Memory B cell (primary cell): ENCODE measurements around the gene RAB6C.
"Not testable (repeated sequence)": the region's sequence is repeated elsewhere in the genome, so short reads cannot be mapped to it uniquely, and the experiment has no call there.

Experiments used
- ATAC-seq: fragments of 150-1000 bp; cut with Tn5 transposase; 2 replicates; pipeline ENCODE4 v1.10.0; 2021; ENCODE audit warnings: low read depth, mild to moderate bottlenecking, moderate library complexity
- DNase-seq, 2 donors: peaks; one replicate each; pipeline ENCODE4 v3.0.0; 2022; ENCODE audit warnings: low spot score in 2 of 2
- H3K27ac Mint-ChIP-seq: one replicate; pipeline ENCODE4 v1.8.0; 2022; ENCODE audit warnings: mild to moderate bottlenecking, moderate library complexity, mixed read lengths
- H3K27me3 Mint-ChIP-seq: one replicate; pipeline ENCODE4 v1.8.0; 2022; ENCODE audit warnings: mixed read lengths
- H3K36me3 Mint-ChIP-seq: one replicate; pipeline ENCODE4 v1.8.0; 2022; ENCODE audit warnings: mild to moderate bottlenecking, mixed read lengths
- H3K4me1 Mint-ChIP-seq: one replicate; pipeline ENCODE4 v1.8.0; 2022; ENCODE audit warnings: mixed read lengths
- H3K4me3 Mint-ChIP-seq: one replicate; pipeline ENCODE4 v1.8.0; 2022; ENCODE audit warnings: mild to moderate bottlenecking, moderate library complexity, mixed read lengths
- H3K9me3 Mint-ChIP-seq: one replicate; pipeline ENCODE4 v1.8.0; 2022; ENCODE audit warnings: mixed read lengths

RAB6C gene

DNA sequence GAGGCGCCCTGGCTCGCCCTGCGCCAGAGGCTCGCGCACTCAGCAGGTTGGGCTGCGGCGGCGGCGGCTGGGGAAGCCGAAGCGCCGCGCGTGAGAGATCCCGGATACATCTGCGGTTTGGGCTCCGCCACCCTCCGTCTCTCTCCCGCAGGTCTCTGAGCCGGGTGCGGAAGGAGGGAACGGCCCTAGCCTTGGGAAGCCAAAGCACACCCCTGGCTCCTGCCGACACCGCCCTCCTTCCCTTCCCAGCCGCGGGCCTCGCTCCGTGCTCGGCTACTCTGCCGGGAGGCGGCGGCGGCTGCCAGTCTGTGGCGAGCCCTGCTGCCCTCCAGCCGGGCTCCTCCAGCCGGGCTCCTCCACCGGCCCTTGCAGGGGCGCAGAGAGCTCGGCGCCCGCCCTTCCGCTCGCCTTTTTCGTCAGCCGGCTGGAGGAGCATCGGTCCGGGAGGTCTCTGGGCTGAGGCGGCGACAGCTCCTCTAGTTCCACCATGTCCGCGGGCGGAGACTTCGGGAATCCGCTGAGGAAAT, at the start of gene RAB6C:
TSS of gene RAB6C (plus strand) at position 38 of the 527 bp plus-strand sequence. CDS start at position 488, 450 bp downstream.
- not testable (repeated sequence) for H3K4me1 Mint-ChIP-seq, H3K36me3 Mint-ChIP-seq, H3K9me3 Mint-ChIP-seq
- peak in 1 of 2 donors; percentile 12 for DNase-seq
- Mint-ChIP-seq H3K27ac (peak within 1 kb of the TSS; percentile 18), H3K27me3 (peaks cover 21% of the 10 kb centered on the region), H3K4me3 (peak within 1 kb of the TSS; percentile 76)
- ATAC-seq, result peak; percentile 38

DNA sequence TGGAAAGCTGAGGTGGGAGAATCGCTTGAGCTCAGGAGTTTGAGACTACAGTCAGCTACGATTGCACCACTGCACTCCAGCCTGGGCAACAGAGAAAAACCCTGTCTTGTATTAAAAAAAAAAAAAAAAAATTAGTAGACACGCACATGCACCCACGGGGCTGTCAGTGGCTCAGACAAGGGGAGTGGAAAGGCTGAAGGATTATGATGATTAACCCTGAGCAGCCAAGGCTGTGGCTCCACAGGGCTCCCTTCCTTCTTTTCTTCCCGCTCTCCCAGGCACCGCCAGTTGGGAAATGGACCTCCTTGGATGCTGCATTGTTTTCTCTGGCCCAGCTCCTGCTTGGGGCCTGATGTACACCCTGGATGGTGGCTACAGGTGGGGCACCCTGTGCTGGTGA, 49.0 kb upstream of the RAB6C start:
- DNase-seq, result no peak
- Mint-ChIP-seq H3K27me3 (peaks cover 20% of the 10 kb centered on the region), H3K36me3 (no peaks in the 10 kb centered on the region), H3K9me3 (no peaks in the 10 kb centered on the region), H3K27ac (no peak overlapping the region), H3K4me1 (no peaks in the 10 kb centered on the region), H3K4me3 (no peak overlapping the region)
- ATAC-seq, result no peak

DNA sequence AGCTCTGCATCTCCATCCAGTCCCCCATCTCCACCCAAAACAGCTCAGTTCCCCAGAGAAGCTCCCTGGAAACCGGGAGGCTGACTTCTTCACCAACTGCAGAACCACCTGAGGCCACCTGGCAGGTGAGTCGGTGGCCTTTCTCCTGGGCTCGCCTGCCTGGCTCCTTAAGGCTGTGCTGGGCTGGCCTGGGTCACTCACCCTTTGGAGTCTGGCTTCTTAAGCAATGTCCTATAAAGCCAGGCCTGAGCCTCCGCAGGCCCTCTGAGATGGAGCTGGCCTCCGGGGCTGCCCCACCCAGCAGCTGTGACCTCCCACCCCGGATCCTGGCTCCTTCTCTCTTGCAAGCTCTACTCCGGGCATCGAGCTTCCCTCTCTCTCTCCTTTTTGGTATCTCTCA, 46.1 kb upstream of the RAB6C start:
- not testable (repeated sequence) for H3K27me3 Mint-ChIP-seq, H3K4me3 Mint-ChIP-seq, ATAC-seq, H3K9me3 Mint-ChIP-seq, H3K36me3 Mint-ChIP-seq, H3K4me1 Mint-ChIP-seq, DNase-seq, H3K27ac Mint-ChIP-seq

DNA sequence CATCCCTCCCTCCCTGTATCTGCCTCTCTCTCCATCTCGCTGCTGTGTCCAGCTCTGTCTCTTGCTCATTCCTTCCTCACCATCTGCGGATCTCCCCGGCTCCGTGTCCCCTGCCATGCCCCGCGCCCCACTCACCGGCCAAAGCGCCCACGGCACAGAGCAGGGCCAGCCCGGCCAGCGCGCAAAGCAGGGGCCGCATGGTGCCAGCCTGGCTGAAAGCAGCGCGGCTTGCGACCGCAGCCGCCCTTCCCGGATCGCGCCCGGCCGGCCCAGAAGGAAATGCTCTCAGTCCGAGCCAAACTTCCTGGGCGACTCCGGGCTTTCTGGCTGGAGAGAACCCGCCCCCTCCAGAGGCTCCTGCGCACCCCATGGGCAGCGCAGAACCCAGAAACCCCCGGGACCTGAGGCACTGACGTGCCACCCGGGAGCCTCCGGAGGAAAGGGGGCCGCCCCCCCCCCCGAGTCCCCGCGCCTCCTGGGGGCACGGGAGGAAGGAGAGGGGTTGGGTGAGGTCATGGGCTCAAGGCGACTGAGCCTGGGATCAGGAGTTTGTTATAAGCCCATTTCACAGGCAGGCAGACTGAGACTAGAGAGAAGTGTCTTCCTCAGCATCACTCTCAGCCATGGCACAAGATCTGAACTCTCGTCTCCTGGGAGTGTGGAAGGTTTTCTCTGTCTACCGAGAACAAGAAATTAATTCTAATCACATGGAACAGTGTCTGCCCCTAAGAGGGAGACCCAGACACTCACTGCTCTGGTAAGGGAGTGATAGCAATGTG, 45.2 kb upstream of the RAB6C start:
- H3K27ac Mint-ChIP-seq, result no peak overlapping the region
- no peaks in the 10 kb centered on the region for H3K9me3 Mint-ChIP-seq
- peaks cover 14% of the 10 kb centered on the region for H3K27me3 Mint-ChIP-seq
- H3K36me3 Mint-ChIP-seq, result no peaks in the 10 kb centered on the region
- H3K4me3 Mint-ChIP-seq, result no peak overlapping the region
- DNase-seq (no peak), ATAC-seq (no peak)
- no peaks in the 10 kb centered on the region for H3K4me1 Mint-ChIP-seq

DNA sequence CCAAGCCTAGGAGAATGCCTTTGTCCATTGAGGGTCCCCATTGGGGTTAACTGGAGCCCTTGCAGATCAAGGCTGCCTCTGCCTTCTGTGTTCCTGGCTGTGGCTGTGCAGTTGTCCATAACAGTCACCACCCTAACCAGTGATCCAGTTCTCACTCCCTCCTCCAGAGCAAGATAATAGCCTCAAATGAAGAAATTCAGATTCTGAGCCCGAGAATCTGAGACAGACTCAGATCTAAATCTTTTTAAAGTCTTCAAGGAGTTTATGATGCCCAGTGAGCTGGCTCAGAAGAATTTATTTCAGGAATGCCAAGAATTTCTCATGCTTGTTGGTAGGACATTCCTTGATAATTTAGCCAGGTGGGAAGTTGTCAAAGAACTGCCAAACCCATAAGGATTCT, 44.3 kb upstream of the RAB6C start:
- Mint-ChIP-seq H3K27ac (no peak overlapping the region), H3K9me3 (no peaks in the 10 kb centered on the region), H3K27me3 (peaks cover 14% of the 10 kb centered on the region), H3K4me3 (no peak overlapping the region), H3K36me3 (no peaks in the 10 kb centered on the region), H3K4me1 (no peaks in the 10 kb centered on the region)
- ATAC-seq (no peak), DNase-seq (no peak)

DNA sequence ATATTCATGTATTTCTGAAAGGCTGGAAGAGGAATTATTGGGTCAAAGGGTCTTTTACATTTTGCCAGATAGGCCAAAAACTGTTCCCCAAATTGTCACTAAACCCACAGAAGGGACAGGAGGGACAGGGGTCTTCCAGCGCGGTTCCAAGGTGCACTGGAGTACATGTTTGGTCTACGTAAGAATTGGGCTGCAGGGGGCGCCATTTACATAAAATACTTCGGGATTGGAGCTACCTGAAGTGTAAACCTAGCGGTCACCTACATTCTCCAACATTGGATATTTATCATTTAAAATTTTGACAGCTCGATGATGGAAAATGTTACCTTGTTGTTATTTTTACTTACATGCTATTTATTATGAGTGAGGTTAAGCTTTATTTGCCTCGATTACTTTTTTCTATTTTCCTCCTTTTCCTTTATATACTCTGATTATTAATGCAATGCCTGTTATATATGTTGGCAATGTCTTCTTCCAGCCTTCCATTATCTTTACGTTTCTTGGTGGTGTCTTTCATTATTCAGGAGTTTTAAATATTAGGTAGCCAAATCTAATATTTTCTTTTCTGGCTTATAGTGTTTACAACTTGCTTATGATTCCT, 43.0 kb upstream of the RAB6C start:
- no peaks in the 10 kb centered on the region for H3K9me3 Mint-ChIP-seq
- H3K27me3 Mint-ChIP-seq, result peaks cover 14% of the 10 kb centered on the region
- H3K4me1 Mint-ChIP-seq, result no peaks in the 10 kb centered on the region
- H3K4me3 Mint-ChIP-seq, result no peak overlapping the region
- H3K27ac Mint-ChIP-seq, result no peak overlapping the region
- H3K36me3 Mint-ChIP-seq, result no peaks in the 10 kb centered on the region
- peak; percentile 67 for ATAC-seq
- peak; percentile 38 to 45 for DNase-seq

DNA sequence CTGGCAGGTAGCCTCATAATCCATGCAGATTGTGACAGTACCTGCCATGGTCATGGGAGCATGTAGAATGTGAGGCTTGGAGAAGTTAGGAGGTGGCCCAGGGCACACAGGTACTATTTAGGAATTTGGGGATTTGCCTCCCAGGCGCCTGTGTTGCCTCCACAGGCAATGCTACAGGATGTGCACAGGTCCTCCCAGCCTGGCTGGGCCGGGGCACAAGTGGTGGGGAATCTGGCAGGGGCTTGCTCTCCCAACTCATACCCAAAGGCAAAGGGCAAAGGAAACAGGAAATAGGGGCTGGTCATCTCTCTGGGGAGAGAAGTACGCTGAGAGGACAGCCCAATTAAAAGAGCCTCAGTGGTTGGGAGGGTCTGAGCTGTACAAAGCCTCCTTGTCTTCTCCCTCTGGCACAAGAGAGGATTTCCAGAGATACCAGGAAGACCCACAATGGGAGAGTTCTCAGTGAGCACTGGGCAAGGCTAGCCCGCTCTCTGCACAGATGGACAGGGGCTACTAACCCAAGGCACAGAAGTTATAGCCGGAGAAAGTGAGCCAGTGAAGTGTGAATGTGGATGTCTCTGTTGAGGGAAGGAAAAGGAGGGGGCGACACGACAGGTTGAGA, 40.5 kb upstream of the RAB6C start:
- not testable (repeated sequence) for H3K9me3 Mint-ChIP-seq, H3K27me3 Mint-ChIP-seq, H3K4me1 Mint-ChIP-seq, DNase-seq, H3K27ac Mint-ChIP-seq, H3K4me3 Mint-ChIP-seq, H3K36me3 Mint-ChIP-seq, ATAC-seq

DNA sequence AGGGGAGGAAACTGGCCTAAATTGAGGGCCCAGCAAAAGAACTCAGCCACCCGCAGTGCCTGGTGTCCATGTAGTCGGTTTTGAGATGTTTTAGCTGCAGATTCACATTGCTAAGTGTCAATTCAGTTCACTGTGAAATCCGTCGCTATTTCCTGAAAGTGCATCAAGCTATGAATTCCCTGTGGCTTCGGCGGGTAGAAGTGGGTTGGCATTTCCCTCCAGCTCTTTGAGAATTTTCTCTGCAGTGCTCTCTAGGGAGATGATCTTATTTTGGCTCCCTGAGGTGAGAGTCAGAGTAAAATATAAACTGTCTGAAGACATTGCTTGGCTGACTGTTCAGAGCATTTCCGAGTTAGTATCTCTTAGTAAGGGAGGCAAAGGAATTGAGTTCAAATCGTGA, 36.0 kb upstream of the RAB6C start:
- not testable (repeated sequence) for H3K9me3 Mint-ChIP-seq, ATAC-seq, H3K4me3 Mint-ChIP-seq, H3K27ac Mint-ChIP-seq, H3K4me1 Mint-ChIP-seq, DNase-seq, H3K36me3 Mint-ChIP-seq
- peaks cover 13% of the 10 kb centered on the region for H3K27me3 Mint-ChIP-seq

DNA sequence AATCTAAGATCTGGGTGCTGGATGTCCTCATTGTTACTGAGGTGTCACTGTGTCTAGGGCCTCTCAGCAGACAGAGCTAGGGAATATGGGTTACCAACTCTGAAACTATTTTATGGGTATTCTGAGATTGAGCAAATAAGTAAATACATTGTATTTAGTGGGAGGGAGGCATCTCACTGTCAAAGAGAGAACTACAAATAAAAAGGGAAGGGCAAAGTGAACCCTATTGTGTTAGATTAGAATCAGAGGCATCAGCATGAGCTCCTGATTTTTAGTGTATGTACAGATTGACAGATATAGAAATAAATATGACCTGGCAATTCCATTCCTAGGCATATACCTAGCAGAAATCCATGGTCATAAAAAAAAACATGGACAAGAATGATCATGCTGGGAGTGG, 33.9 kb upstream of the RAB6C start:
- H3K4me1 Mint-ChIP-seq, result no peaks in the 10 kb centered on the region
- H3K9me3 Mint-ChIP-seq, result no peaks in the 10 kb centered on the region
- no peak overlapping the region for H3K27ac Mint-ChIP-seq
- ATAC-seq (no peak), DNase-seq (no peak)
- no peaks in the 10 kb centered on the region for H3K36me3 Mint-ChIP-seq
- no peak overlapping the region for H3K4me3 Mint-ChIP-seq
- peaks cover 8% of the 10 kb centered on the region for H3K27me3 Mint-ChIP-seq

DNA sequence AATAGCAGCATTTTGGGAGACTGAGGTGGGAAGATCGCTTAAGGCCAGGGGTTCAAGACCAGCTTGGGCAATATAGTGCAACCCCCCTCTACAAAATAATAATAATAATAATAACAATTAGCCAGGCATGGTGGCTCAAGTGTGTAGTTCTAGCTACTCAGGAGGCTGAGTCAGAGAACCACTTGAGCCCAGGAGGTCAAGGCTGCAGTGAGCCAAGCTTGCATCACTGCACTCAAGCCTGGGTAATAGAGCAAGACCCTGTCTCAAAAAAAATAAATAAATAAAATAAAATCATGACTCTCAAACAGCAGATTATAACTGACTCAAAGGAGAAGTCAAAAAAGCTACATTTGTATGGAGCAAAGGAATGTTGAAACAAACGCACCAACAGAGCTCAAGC, 31.8 kb upstream of the RAB6C start:
- H3K9me3 Mint-ChIP-seq, H3K27ac Mint-ChIP-seq, H3K27me3 Mint-ChIP-seq, H3K36me3 Mint-ChIP-seq, DNase-seq, H3K4me3 Mint-ChIP-seq, H3K4me1 Mint-ChIP-seq, ATAC-seq: not testable (repeated sequence)

DNA sequence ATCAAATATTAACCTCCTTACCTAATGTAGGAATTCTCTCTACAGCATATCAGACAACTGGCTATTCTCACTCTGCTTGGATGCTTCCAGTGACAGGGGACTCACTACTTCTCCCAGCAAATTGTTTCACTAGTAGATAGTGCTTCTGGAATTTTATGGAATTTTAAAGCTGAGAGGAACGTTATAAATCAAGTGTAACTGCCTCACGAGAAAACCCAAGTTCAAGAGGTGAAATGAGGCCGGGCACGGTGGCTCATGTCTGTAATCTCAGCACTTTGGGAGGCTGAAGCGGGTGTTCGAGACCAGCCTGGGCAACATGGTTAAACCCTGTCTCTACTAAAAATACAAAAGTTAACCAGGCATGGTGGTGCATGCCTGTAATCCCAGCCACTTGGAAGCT, 23.3 kb upstream of the RAB6C start:
- not testable (repeated sequence) for ATAC-seq, DNase-seq, H3K27me3 Mint-ChIP-seq, H3K4me3 Mint-ChIP-seq, H3K4me1 Mint-ChIP-seq, H3K36me3 Mint-ChIP-seq, H3K9me3 Mint-ChIP-seq, H3K27ac Mint-ChIP-seq

DNA sequence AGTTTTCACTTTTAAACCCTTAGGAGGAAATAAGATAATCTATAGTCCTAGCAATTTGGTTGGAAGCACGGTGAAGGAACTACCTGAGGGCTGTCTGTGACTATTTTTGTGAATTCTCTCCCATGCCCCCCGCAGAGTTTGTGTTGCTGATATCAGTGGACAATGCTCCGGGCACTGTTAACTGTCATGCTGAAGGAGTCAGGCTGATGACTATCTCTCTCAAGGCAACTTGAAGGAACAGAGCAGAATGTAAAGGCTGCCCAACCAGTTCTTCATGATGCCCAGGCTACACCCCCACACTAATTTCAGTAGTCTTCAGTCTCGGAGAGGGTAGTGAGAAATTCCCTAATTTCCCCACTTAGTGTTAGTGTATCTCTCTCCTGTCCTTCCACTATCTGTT, 21.6 kb upstream of the RAB6C start:
- Mint-ChIP-seq H3K27ac (no peak overlapping the region), H3K4me1 (no peaks in the 10 kb centered on the region), H3K27me3 (peaks cover 4% of the 10 kb centered on the region), H3K36me3 (no peaks in the 10 kb centered on the region), H3K9me3 (no peaks in the 10 kb centered on the region), H3K4me3 (no peak overlapping the region)
- ATAC-seq (no peak), DNase-seq (no peak)

DNA sequence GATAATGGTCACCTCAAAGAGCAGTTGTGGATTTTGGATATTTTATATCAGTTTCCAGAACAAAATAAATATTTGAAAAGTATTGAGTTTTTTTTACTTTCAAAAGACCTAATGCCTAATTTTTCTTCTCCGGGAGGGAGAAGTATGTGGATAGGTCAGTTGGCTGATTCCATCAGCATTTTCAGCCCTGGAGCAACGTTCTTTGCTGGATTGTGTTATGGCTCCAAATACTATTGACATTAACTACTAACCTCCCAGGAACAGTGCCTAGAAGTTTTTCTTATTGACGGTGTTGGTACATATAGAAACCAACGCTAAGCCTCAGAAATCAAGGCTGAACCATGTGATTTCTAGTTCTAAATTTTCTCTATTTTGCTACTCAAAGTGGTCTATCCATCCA, 20.7 kb upstream of the RAB6C start:
- ATAC-seq, H3K36me3 Mint-ChIP-seq, H3K4me1 Mint-ChIP-seq, H3K27ac Mint-ChIP-seq, H3K9me3 Mint-ChIP-seq, H3K27me3 Mint-ChIP-seq, DNase-seq, H3K4me3 Mint-ChIP-seq: not testable (repeated sequence)

DNA sequence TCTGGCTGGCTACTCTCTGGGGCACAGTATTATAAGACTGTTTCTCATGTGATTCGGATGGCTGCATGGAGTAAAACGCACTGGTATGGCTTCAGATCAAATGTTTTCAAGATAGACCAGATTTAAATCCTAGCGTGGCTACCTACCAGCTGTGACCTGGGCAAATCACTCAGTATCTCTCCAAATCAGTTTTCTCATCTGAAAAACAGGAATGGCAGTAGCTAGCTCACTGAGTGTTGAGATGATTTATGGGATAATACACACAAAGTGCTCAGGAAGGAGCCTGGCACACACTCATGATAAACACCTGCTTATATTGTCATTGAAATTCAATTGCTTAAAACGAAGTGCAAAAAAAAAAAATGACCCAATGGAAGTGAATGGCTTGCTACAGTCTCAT, 10.9 kb upstream of the RAB6C start:
- not testable (repeated sequence) for H3K27ac Mint-ChIP-seq, H3K36me3 Mint-ChIP-seq, H3K4me3 Mint-ChIP-seq, ATAC-seq, DNase-seq, H3K4me1 Mint-ChIP-seq, H3K9me3 Mint-ChIP-seq
- peaks cover 15% of the 10 kb centered on the region for H3K27me3 Mint-ChIP-seq
